ENCODE data around the gene SPATA2L. TPM values are rescaled to one million over a fixed set of nuclear protein-coding genes. Genes with fewer than 3 reads are reported as not detected.
A peak's percentile ranks its signal among the peaks of the same experiment; 100 is the strongest.

The SPATA2L gene
- total RNA-seq, 1 experiment from 2014 or later: 24.3 TPM

DNA sequence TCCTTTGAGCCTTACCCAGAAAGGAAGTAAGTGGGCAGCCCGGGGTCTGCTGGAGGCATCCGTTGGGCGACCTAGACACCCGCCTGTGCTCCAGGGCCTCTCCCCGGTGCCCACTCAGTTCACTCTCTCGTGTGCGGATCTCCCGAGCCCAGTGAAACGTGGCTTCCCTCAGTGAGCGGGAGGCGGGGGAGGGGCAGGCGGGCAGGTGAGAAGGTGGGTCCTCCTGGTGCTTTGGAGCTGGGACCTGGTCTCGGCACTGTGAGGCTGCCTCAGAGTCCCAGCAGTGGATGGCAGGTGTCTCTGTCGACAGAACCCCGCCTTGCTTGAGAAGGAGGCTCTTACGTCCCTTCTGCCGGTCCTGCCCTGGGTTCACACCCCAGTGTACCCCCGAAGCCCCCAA lies 27.8 kb upstream of the SPATA2L start:
- DNase-seq (ENCODE audit: low spot score): no peak

DNA sequence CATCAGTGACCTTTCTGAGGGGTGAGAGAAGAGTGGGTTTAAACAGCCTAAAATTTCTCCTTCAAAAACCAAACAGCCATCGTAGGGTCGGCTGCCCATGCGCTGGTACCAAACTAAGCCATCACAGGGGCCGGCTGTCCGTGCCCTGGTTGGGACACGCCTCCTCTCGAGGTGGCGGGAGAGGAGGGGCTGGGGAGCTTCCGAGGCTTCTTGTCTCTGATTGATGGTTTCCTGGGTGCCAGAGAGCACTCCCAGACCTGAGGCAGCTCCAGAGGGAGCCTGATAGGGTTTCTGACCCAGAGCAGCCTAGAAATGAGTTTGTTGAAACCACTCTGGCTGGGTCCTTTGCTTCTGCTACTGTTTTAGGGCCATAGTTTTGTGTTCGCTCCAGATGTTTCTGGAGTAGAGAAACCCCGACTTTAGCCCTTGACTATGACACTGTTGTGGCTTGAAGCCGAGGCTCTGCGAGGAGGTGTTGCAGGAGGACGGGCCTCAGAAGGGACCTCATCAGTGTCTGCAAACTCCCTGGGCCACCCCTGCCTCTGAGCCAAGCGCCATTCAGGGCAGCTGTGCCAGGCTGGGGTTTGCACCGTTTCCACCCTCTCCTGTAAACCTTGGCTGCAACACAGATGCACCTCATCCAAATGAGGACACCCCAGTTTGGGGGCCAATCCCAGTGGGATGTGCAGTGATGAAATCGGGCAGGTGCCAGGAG lies 26.1 kb upstream of the SPATA2L start:
- peak; percentile 64 for DNase-seq (ENCODE audit: low spot score)

DNA sequence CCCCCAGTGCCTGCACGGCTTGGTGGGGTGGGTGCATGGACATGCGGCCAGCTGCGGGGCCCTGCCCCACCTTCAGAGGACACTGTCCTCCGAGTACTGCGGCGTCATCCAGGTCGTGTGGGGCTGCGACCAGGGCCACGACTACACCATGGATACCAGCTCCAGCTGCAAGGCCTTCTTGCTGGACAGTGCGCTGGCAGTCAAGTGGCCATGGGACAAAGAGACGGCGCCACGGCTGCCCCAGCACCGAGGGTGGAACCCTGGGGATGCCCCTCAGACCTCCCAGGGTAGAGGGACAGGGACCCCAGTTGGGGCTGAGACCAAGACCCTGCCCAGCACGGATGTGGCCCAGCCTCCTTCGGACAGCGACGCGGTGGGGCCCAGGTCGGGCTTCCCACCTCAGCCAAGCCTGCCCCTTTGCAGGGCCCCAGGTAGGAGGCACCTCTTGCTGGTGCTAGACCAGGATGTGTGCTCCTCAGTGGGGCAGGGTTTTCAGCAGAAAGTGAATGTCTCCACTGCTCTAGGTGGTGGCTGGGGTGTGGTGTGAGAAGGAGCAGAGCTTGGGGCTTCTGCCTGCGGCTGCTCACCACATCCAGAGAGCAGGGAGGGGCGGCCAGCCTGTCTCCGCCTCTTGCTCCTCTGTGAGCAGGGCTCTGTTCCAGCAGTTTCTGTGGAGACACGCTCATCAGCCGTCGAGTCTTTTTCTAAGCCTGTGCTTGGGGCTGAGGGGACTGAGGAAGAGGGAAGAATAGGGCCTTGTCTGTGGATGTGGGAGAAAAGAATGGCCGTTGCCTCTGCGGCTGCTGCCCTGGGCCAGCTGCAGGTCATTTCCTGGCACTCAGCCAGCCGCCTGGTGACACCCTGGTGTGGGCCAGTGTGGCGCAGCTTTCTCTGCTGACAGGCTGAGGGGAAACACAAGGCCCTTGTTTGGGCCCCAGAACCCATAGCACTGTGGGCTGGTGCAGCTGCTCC lies 22.1 kb upstream of the SPATA2L start:
- no peak for DNase-seq (ENCODE audit: low spot score)

- DNase-seq (ENCODE audit: low spot score): peak; percentile 74
Observed at GRCh38 chr16:89722392-89723278, 21.1 kb upstream of the SPATA2L start.

DNA sequence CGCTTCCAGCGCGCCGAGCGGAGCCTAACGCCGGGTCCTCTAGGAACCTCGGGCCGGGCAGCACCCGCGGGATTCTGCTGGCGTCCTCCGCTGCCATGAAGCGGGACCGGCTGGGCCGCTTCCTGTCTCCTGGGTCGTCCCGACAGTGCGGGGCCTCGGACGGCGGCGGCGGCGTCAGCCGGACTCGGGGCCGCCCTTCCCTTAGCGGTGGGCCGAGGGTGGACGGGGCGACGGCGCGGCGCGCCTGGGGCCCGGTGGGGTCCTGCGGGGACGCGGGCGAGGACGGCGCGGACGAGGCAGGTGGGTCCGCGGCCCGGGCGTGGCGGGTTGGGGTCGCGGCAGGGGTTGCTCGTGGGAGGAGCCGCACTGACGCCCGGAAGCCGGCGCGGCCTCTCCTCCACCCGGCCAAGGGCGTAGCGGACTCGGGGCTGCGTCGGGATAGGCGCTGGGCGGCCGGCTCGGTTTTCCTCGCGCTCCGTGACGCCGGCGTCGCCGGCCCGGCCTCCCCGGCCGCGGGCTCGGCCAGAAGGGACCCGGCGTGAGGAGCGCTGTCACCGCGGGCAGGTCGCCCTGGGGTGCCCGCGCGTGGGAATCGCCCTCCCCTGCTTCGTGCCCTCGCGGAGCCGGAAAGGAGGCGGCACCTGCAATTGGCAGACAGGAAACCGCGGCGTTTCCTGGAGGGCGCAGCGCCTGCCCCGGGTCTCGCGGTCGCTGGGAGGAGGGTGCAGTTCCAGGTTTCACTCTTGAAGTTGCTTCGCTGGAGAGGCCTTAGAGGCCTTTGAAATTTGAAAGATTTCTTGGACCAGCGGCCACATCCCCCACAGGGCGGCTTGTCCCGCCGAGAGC lies 20.3 kb upstream of the SPATA2L start:
- peak; percentile 46 for DNase-seq (ENCODE audit: low spot score)

GRCh38 chr16:89720813-89721545 lies 19.5 kb upstream of the SPATA2L start, which contains the start of the genes VPS9D1 and ZNF276:
TSS of gene VPS9D1 (minus strand) at chr16:89720898. CDS start at chr16:89720861, 37 bp downstream.
TSS of gene ZNF276 (plus strand) at chr16:89721537. CDS start at chr16:89721641, 104 bp downstream.
- DNase-seq (ENCODE audit: low spot score): peak; percentile 66

- no peak for DNase-seq (ENCODE audit: low spot score)
Observed at GRCh38 chr16:89720551-89720812, 19.0 kb upstream of the SPATA2L start.

GRCh38 chr16:89717688-89718505 lies 16.4 kb upstream of the SPATA2L start:
- DNase-seq (ENCODE audit: low spot score): no peak

DNA sequence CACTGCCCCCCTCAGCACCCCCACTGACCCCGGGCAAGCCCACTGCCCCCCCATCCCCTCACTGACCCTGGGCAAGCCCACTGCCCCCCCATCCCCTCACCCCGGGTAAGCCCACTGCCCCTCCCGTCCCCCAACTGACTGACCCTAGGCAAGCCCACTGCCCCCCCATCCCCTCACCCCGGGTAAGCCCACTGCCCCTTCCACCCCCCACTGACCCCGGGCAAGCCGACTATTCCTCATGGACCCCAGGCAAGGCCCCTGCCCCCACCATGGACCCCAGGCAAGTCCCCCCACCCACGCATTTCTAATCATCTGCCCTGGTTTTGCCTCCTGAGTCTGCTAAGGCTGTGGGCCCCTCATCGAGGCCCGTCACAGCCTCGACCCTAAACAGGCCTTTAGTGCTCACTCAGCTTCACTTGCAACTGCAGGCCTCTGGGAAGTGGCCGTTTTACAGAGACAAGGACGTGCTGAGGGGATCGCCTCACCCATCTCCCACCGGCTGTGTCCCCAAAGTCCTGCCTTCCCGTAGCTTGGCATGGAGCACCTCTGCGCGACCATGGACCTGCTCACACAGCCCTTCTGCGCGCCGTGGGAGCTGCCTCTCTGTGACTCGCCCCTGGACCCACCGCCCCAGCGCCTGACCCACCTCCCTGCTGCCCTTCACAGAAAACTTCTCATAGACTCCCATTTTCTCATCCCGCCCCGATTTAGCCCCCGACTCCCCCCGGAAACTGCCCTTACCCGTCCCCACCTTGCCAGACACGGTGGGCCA lies 15.6 kb upstream of the SPATA2L start:
- no peak for DNase-seq (ENCODE audit: low spot score)

GRCh38 chr16:89716493-89716892 lies 15.0 kb upstream of the SPATA2L start:
- no peak for DNase-seq (ENCODE audit: low spot score)

- no peak for DNase-seq (ENCODE audit: low spot score)
Observed at GRCh38 chr16:89712274-89712781, 10.8 kb upstream of the SPATA2L start.

DNA sequence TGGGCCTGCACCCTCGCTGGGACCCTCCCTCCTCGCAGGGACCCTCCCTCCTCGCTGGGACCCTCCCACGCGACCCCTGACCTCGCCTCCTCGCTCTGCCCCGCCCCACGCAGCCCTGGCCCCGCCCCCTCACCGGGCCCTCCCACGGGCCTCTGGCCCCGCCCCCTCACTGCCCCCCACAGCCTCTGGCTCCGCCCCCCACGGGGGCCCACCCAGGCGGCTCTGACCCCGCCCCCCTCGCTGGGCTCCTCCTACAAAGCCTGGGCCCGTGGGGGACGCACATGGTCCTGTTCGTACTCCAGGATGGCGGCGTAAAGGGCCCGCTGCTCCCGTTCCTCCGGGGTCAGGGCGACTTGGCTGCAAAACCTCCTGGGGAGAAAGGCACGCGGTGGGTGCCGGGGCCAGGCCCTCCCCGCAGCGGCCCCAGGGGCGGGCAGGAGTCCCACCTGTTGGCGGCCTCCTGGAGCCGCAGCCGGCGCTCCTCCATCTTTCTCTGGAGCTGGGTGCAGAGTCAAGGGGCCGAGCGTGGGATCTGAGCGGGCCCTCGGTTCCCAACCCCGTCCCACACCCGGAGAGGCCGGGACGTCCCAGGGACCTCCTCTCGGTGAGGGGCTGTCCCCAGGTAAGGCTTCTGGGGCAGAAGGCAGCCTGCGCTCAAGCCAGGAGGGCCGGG lies 10.2 kb upstream of the SPATA2L start:
- DNase-seq (ENCODE audit: low spot score): no peak

DNA sequence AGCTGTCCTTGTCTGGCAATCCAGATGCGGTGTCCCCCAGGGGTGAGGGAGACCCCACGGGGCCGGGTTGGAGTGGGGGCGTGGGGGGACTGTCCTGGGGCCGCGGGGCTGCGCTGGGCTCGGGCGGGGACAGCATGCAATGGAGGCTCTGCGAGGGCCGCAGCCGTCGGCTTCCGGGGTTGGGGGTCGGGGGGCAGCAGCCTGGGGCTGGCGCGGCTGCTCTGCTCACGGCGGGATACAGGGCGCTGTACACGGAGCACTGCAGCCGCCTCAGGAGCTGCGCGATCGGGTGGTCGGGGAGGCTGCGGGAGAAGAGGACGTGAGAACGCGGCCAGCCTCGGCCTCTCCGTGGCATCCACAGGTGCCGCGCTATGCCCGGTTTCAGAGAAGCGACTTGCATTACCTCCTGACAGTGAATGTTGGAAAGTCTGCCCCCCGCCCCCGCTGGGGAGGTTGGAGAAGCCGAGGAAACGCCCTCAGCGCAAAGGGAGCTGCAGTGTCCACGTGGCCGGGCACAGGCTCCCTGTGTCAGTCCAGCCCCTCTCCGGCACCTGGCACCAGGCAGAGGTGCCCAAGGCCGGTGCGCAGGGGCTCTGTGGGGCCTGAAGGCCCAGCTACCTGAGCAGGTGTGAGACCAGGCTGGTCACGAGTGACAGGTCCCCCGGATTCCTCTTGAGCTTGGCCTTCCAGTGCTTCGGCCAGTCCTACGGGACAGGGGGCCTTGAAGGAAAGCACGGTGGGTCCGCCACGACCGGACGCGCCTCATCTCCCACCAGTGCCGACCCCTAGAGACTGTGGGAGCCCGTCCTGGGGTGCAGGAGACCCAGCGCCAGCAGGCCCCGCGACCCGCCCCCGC lies 9.4 kb upstream of the SPATA2L start:
- no peak for DNase-seq (ENCODE audit: low spot score)

GRCh38 chr16:89709716-89710432 lies 8.4 kb upstream of the SPATA2L start:
- no peak for DNase-seq (ENCODE audit: low spot score)

DNA sequence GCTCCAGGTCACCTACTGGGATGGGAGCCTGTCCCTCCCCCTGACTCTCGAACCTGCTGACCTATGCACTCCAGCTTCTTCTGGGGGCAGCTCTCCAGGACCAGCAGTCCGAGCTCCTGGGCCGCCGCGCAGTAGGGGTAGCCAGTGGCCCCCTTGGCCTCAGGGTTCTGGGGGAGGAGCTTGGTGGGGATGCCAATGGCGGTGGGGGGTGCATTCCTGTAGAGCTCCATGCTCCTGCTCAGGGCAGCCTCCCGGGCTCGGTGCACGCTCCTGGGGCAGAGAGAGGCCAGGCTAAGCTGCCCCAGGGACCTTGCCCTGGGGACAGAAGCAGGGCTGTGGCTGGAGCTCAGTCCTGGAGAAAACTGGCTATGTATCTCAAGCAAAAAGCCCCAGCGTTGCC lies 7.7 kb upstream of the SPATA2L start:
- DNase-seq (ENCODE audit: low spot score): no peak

DNA sequence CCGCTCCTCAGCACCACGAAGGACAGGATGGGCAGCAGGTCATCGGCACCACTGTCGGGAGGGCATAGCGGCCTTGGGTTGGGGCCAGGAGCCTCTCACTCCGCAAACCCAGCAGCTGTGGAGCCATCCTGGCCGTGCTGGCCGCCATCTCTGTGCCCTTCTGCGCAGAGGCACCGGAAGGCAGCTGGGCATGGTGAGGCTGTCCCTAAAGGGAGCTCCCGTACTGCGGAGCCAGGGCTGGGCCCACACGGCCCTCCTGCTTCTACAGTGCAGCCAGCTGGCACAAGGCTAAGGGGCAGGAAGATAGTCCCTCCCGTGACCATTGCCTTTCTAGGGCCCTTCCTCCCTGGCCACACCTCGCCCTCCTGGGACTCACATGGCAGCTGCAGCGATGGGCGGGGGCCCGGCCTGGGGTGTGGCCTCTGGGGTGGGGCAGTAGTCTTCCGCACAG lies 7.0 kb upstream of the SPATA2L start:
- no peak for DNase-seq (ENCODE audit: low spot score)

All from A172 (cell line).